ENCODE results near the gene PLA2G12B.

DNA sequence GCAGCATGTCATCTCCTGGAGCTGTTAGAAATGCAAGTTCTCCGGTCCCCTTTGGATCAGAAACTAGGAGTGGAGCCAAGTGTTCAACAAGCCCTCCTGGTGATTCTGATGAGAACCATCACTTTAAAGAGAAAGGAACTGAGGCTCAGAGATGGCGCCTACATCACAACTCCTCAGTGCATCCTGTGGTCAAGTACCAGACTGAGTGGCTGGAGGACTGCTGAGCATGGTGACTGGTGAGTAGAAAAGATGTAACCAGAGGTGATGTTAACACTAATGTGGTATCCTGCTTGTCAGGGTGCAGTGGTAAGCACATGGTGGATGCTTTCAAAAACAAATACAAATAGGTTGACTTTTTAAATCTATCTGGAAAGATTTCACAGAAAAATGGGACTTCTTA, 64.5 kb downstream of the PLA2G12B start:
- TF ChIP-seq, protein P1, sequence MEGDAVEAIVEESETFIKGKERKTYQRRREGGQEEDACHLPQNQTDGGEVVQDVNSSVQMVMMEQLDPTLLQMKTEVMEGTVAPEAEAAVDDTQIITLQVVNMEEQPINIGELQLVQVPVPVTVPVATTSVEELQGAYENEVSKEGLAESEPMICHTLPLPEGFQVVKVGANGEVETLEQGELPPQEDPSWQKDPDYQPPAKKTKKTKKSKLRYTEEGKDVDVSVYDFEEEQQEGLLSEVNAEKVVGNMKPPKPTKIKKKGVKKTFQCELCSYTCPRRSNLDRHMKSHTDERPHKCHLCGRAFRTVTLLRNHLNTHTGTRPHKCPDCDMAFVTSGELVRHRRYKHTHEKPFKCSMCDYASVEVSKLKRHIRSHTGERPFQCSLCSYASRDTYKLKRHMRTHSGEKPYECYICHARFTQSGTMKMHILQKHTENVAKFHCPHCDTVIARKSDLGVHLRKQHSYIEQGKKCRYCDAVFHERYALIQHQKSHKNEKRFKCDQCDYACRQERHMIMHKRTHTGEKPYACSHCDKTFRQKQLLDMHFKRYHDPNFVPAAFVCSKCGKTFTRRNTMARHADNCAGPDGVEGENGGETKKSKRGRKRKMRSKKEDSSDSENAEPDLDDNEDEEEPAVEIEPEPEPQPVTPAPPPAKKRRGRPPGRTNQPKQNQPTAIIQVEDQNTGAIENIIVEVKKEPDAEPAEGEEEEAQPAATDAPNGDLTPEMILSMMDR (conservative IDR thresholded peaks at IDR 0.05; ENCODE audit: low read depth in 2 of 2), result no peak
- TF ChIP-seq POLR2AphosphoS5 (IDR thresholded peaks at IDR 0.05; ENCODE audit: low read depth), result no peak
- no peak for TF ChIP-seq EZH2phosphoT487 (IDR thresholded peaks at IDR 0.05; ENCODE audit: unreplicated experiment)
- no peak for TF ChIP-seq STAT1 (IDR thresholded peaks at IDR 0.05; ENCODE audit: unreplicated experiment)
- no peak for TF ChIP-seq EZH2 (IDR thresholded peaks at IDR 0.05; ENCODE audit: low read depth, unreplicated experiment)
